Measurements from ENCODE around the gene TNFSF18.
A peak's percentile ranks its signal among the peaks of the same experiment; 100 is the strongest.

TNFSF18 gene

DNA sequence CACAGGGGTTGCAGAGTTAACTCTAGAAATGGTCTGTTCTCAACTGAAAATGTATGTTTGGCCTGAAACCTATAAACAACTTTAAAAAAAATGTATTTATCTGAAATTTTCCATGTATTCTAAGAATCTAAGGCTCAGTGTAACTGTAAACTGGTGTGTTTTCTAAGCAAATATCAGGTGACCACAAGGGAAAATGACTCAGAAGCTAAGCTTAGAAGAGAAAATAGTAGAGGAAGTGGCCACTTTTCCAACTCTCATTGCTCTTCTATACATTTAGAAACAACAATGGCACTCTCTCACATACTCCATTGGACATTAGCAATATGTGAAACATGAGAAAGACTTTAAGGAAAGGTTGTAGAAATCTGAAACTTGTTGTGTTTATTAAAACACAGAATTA is 7.5 kb downstream of the TNFSF18 start:
- no peak for DNase-seq (ENCODE audit: low read depth)
- H3K4me3 ChIP-seq (ENCODE audit: low read depth, low read length), result no peak overlapping the region

DNA sequence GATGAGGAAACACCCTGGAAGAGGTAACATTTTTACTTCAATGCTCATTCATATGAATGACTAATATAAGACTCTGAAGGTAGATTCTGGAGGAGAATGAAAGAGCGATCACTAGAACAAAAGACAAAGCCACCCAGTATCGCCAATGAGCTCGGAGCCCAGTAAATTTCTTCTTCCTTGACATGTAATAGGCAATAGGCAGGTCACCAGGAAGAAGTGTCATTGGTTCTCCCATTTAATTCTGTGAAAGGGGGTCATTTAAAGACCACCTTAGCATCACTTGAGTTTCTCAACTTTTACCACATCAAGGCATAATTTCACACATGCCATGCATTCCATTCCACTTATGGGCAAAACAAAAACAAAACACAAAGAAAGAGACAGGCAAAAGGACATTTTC is 7.9 kb downstream of the TNFSF18 start:
- DNase-seq (ENCODE audit: low read depth), result no peak
- H3K4me3 ChIP-seq (ENCODE audit: low read depth, low read length), result no peak overlapping the region

GRCh38 chr1:173039626-173040025 is 11.1 kb downstream of the TNFSF18 start:
- no peak overlapping the region for H3K4me3 ChIP-seq (ENCODE audit: low read depth, low read length)
- DNase-seq (ENCODE audit: low read depth), result no peak

- DNase-seq (ENCODE audit: low read depth), result no peak
- H3K4me3 ChIP-seq (ENCODE audit: low read depth, low read length), result no peak overlapping the region
Measured at GRCh38 chr1:173038875-173039554, 11.7 kb downstream of the TNFSF18 start.

DNA sequence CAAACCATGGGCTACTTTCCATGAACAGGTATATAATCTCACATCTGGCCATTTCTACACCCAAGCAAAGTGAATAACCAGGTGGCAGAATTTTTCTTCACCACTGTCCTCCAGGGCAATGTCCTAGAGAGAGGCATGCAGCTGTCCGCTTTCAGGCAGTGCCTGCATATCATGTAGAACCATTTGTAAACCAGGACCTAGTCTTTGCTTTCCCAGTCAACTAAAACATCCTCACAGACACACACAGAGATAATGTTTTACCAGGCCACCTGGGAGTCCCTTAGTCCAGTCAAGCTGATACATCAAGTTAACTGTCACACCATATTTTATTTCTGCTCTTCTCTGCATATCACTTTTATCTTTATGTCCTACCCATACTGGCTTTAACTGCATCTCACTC is 26.2 kb downstream of the TNFSF18 start:
- DNase-seq (ENCODE audit: low read depth), result no peak

GRCh38 chr1:173023343-173023742 is 27.4 kb downstream of the TNFSF18 start:
- DNase-seq (ENCODE audit: low read depth), result no peak
- H3K4me3 ChIP-seq (ENCODE audit: low read depth, low read length), result no peak overlapping the region

More for the DNA sequence above, 26.2 kb downstream of the TNFSF18 start:
- no peak overlapping the region for H3K4me3 ChIP-seq (ENCODE audit: low read depth, low read length)

GRCh38 chr1:173020138-173020750 is 30.5 kb downstream of the TNFSF18 start:
- no peak for DNase-seq (ENCODE audit: low read depth)

GRCh38 chr1:173017792-173018191 is 32.9 kb downstream of the TNFSF18 start:
- no peak for DNase-seq (ENCODE audit: low read depth)

More at GRCh38 chr1:173020138-173020750, 30.5 kb downstream of the TNFSF18 start:
- H3K4me3 ChIP-seq (ENCODE audit: low read depth, low read length), result no peak overlapping the region

GRCh38 chr1:173016419-173016818 is 34.3 kb downstream of the TNFSF18 start:
- H3K4me3 ChIP-seq (ENCODE audit: low read depth, low read length), result no peak overlapping the region
- no peak for DNase-seq (ENCODE audit: low read depth)

More at GRCh38 chr1:173017792-173018191, 32.9 kb downstream of the TNFSF18 start:
- H3K4me3 ChIP-seq (ENCODE audit: low read depth, low read length), result no peak overlapping the region

GRCh38 chr1:173015629-173016028 is 35.1 kb downstream of the TNFSF18 start:
- DNase-seq (ENCODE audit: low read depth), result no peak
- no peak overlapping the region for H3K4me3 ChIP-seq (ENCODE audit: low read depth, low read length)

DNA sequence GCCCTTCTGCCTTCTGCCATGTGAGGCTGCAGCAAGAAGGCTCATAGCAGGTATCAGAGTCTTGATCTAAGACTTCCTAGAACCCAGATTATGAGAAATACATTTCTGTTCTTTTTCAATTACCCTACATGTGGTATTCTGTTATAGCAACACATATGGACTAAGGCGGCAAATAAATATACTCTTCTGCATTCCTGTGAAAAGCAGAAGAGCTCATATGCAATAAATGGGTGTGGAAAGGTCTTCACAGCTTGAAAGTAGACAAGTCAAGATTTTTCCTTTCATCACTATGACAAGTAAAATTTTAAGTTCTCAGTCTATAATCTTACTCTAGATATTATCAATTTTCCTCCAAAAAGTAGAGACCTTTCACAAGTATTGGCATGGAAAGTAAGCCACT is 36.6 kb downstream of the TNFSF18 start:
- no peak overlapping the region for H3K4me3 ChIP-seq (ENCODE audit: low read depth, low read length)

GRCh38 chr1:173012126-173012525 is 38.6 kb downstream of the TNFSF18 start:
- H3K4me3 ChIP-seq (ENCODE audit: low read depth, low read length), result no peak overlapping the region
- DNase-seq (ENCODE audit: low read depth), result no peak

More for the DNA sequence above, 36.6 kb downstream of the TNFSF18 start:
- no peak for DNase-seq (ENCODE audit: low read depth)

- H3K4me3 ChIP-seq (ENCODE audit: low read depth, low read length), result no peak overlapping the region
- DNase-seq (ENCODE audit: low read depth), result no peak
Measured at GRCh38 chr1:173009597-173009996, 41.1 kb downstream of the TNFSF18 start.

GRCh38 chr1:173005196-173005864 is 45.4 kb downstream of the TNFSF18 start:
- H3K4me3 ChIP-seq (ENCODE audit: low read depth, low read length), result no peak overlapping the region
- no peak for DNase-seq (ENCODE audit: low read depth)

DNA sequence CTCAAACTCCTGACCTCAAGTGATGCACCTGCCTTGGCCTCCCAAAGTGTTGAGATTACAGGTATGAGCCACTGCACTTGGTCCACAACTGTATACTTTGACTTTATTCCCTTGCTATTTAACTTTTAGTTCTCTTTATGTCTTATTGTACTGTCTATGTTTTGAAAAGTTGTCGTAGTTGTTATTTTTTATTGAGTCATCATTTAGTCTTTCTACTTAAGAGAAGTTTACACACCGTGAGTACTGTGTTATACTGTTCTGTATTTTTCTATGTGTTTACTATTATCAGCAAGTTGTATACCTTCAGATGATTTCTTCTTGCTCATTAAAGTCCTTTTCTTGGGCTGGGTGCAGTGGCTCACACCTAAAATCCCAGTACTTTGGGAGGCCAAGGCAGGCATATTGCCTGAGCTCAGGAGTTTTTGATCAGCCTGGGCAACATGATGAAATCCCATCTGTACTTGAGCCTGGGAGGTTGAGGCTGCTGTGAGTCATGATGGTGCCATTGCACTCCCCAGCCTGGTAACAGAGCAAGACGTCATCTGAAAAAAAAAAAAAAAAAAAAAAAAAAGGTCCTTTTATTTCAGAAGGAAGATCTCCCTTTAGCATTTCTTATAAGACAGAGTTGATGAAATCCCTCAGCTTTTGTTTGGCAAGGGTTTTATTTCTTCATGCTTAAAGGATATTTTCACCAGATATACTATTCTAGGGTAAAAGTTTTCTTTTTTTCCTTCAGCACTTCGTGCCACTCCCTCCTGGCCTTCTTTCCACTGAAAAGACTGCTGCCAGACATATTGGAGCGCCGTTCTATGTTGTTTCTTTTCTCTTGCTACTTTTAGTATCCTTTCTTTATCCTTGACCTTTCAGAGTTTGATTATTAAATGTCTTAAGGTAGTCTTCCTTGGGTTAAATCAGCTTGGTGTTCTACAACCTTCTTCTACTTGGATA is 47.6 kb downstream of the TNFSF18 start:
- DNase-seq (ENCODE audit: low read depth), result peak; percentile 85
- H3K4me3 ChIP-seq (ENCODE audit: low read depth, low read length), result no peak overlapping the region

DNA sequence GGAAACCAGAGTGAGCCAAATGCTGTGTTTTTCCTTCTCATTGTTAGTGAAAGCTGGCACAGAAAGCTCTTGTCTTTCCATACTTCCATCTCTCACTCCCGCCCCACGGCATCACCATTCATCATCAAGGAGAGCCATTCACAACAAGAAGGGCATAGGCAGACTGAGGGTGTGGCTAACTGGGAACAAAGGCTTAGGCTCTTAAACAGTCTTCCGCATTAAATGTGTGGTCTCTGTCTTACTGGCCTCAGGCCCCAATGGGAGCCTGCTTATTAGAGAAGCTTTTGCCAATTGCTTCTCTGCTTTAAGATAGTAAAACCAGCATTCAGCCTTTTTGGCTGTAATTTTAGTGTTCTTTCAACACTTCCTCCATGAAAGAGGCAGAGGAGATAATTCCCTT is 51.4 kb downstream of the TNFSF18 start:
- no peak for DNase-seq (ENCODE audit: low read depth)
- no peak overlapping the region for H3K4me3 ChIP-seq (ENCODE audit: low read depth, low read length)

DNA sequence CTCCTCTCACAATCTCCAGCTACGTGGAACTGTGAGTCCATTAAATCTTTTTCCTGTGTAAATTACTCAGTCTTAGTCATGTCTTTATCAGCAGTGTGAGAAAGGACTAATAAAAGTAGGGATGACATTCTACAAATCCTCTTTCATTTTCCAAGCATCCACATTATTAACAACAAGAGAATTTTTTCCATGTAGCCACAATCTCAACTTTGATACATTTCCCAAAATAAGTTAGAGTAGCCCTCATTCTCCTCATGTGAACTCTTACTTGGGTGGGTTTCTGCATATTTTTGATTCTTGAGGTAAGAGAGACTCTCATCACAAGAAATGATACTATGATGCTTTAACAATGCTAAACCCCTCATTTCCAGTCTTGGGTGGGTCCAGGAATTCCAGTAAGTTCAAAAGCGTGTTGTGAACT is 52.8 kb downstream of the TNFSF18 start:
- H3K4me3 ChIP-seq (ENCODE audit: low read depth, low read length), result no peak overlapping the region
- DNase-seq (ENCODE audit: low read depth), result no peak

DNA sequence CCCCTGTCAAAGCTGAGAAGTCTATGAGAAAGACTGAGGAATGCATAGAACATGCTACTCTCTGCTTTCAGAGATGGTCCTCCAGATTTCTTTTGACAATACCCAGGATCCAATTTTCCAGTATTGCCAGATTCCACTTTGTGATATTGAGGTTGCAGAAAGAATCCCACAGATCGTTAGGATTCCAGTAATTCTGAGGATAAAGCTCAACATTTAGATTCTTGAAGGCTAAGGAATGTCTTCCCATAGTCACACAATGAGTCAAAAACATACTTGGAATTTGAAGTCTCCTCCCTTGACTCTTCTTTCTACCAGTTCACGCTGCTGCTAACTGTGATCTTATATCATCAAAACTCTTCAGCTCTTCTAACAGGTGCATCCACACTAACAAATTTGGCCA is 57.1 kb downstream of the TNFSF18 start:
- H3K4me3 ChIP-seq (ENCODE audit: low read depth, low read length), result no peak overlapping the region
- DNase-seq (ENCODE audit: low read depth), result no peak

- H3K4me3 ChIP-seq (ENCODE audit: low read depth, low read length), result no peak overlapping the region
- DNase-seq (ENCODE audit: low read depth), result no peak
Measured at GRCh38 chr1:172991674-172992400, 58.9 kb downstream of the TNFSF18 start.

Measured in skeletal muscle cell (primary cell).